ENCODE results near the gene MACROH2A2. TPM values are rescaled to one million over a fixed set of nuclear protein-coding genes. Genes with fewer than 3 reads are reported as not detected.

The MACROH2A2 gene
- total and polyA plus RNA-seq, 2 of the 8 experiments (the other 6 are each of a cell fraction or from before 2014, with no cell fraction given) = 7.9 to 9.3 TPM

- H4K91ac ChIP-seq (replicated peaks; ENCODE audit: insufficient read length, low read length) = no peak overlapping the region
- no peak overlapping the region for H2BK20ac ChIP-seq (ENCODE audit: low read length)
- peak in 1 of 2 experiments; percentile 30 for DNase-seq (ENCODE audit: low read depth in 1 of 2, low spot score in 2 of 2)
- no peak for FAIRE-seq
- POLR2A ChIA-PET (ENCODE audit: partially characterized antibody) = interaction anchor here (0.9 kb wide), 1 partner anchor 21 kb away, joined by 4 read pairs; no protein-coding TSS in a partner anchor
- no peak overlapping the region for H3K9ac ChIP-seq (replicated peaks in 1 of 4; ENCODE audit: extremely low read depth in 1 of 4, low read depth in 3 of 4, low read length in 3 of 4)
- no peak overlapping the region for H2BK120ac ChIP-seq (replicated peaks; ENCODE audit: low read depth, low read length)
- no peak overlapping the region for H3K4me2 ChIP-seq (ENCODE audit: insufficient read depth in 1 of 2, low read depth in 2 of 2, low read length in 2 of 2)
- H2BK15ac ChIP-seq (ENCODE audit: low read length) = no peak overlapping the region
- no peaks in the 10 kb centered on the region; a peak in 1 of 7 replicates for H3K4me1 ChIP-seq (replicated peaks in 1 of 4; ENCODE audit: control insufficient read depth in 3 of 4, insufficient read depth in 4 of 4, low read length in 3 of 4)
- no peaks in the 10 kb centered on the region for H3K79me1 ChIP-seq (ENCODE audit: low read depth, low read length)
- no peak overlapping the region for H2BK12ac ChIP-seq (ENCODE audit: low read depth, low read length)
- no peaks in the 10 kb centered on the region for H3K9me3 ChIP-seq (ENCODE audit: insufficient read depth in 2 of 2, low read depth in 1 of 2, low read length in 1 of 2)
- H4K5ac ChIP-seq (ENCODE audit: insufficient read length, low read depth, low read length) = no peak overlapping the region
- no peak overlapping the region; the same call in 1 of the 2 replicates for H2AK5ac ChIP-seq (ENCODE audit: low read depth, low read length)
- H3K23me2 ChIP-seq (ENCODE audit: low read depth, low read length) = 0 out of 2 replicates have a peak, but pooled peaks cover under 1% of the 10 kb centered on the region
- no peaks in the 10 kb centered on the region for H3K79me2 ChIP-seq (ENCODE audit: control insufficient read depth in 1 of 2, insufficient read depth in 2 of 2, low read length in 2 of 2)
- no peak overlapping the region for H3K23ac ChIP-seq (ENCODE audit: insufficient read length)
- peaks cover 0 to 5% (median 4%) of the 10 kb centered on the region in 4 experiments; a peak in 6 of 7 replicates for H3K27me3 ChIP-seq (replicated peaks in 1 of 4; ENCODE audit: control insufficient read depth in 3 of 4, extremely low read depth in 1 of 4, insufficient read depth in 3 of 4, low read length in 3 of 4)
- H3K56ac ChIP-seq (replicated peaks; ENCODE audit: insufficient read length, low read depth, low read length) = no peak overlapping the region
- H3K4me3 ChIP-seq (ENCODE audit: extremely low read depth in 1 of 4, insufficient read depth in 2 of 4, low read depth in 3 of 4, low read length in 4 of 4) = no peak overlapping the region
- no peak overlapping the region for H4K8ac ChIP-seq (ENCODE audit: extremely low read depth, insufficient read depth, low read length)
- WGBS, 2 experiments (ENCODE audit: extremely low coverage in 1 of 2, insufficient coverage in 1 of 2, insufficient read length in 1 of 2, insufficient replicate concordance in 2 of 2, low coverage in 1 of 2, low lambda C conversion rate in 2 of 2, missing lambda C conversion rate in 1 of 2) = 87% methylated on average over 14 of the region's 14 CpGs; no CpG with 5 or more reads in 1 of the 2 experiments
- no peak overlapping the region for H2BK5ac ChIP-seq (ENCODE audit: low read depth, low read length)
- peaks cover 0 to 3% of the 10 kb centered on the region in 2 experiments for H4K20me1 ChIP-seq (replicated peaks in 1 of 2; ENCODE audit: control insufficient read depth in 1 of 2, insufficient read depth in 2 of 2, low read length in 2 of 2)
- no peak overlapping the region for H2AFZ ChIP-seq (ENCODE audit: low read length)
- CTCF ChIA-PET (ENCODE audit: partially characterized antibody) = interaction anchor here (0.6 to 10.4 kb wide), 5 partner anchors 9 to 621 kb away, joined by 3 to 123 read pairs (median 5); partner anchors contain the start of gene TYSND1
- H3K14ac ChIP-seq (ENCODE audit: insufficient read length) = no peak overlapping the region
- no peak overlapping the region for H3K4ac ChIP-seq (replicated peaks; ENCODE audit: insufficient read length, low read depth, low read length)
- H3K27ac ChIP-seq (ENCODE audit: low read depth, low read length) = no peak overlapping the region
- H3K18ac ChIP-seq (ENCODE audit: extremely low read depth, low read length) = no peak overlapping the region
- no peaks in the 10 kb centered on the region for H3K36me3 ChIP-seq (ENCODE audit: control insufficient read depth in 2 of 4, insufficient read depth in 4 of 4, low read length in 3 of 4)
- TF ChIP-seq RBBP5 (IDR thresholded peaks at IDR 0.05; ENCODE audit: borderline replicate concordance, low read depth, low read length) = no peak
- TF ChIP-seq CHD2 (IDR thresholded peaks at IDR 0.05; ENCODE audit: low read length) = no peak
- no peak for TF ChIP-seq POLR2A (IDR thresholded peaks at IDR 0.05; ENCODE audit: control extremely low read depth in 1 of 2, low read depth in 2 of 2, low read length in 2 of 2)
- TF ChIP-seq CREB1 (IDR thresholded peaks at IDR 0.05) = no peak
- TF ChIP-seq CTCF (IDR thresholded peaks at IDR 0.05; ENCODE audit: control extremely low read depth in 1 of 3, insufficient read depth in 1 of 3, low read depth in 1 of 3, low read length in 3 of 3) = no peak
- TF ChIP-seq JUND (IDR thresholded peaks at IDR 0.05; ENCODE audit: low read length) = no peak
- no peak for TF ChIP-seq SP1 (IDR thresholded peaks at IDR 0.05; ENCODE audit: low read depth, low read length)
- no peak for TF ChIP-seq TEAD4 (IDR thresholded peaks at IDR 0.05; ENCODE audit: low read depth, low read length)
- no peak for TF ChIP-seq RNF2 (IDR thresholded peaks at IDR 0.05; ENCODE audit: borderline replicate concordance, low read depth, low read length, missing control alignments, poor library complexity, severe bottlenecking)
Observed at GRCh38 chr10:70137927-70138883, 85.6 kb downstream of the MACROH2A2 start.
